HepG2 (cell line): Measurements from ENCODE around the gene EMILIN1. TPM values are rescaled to one million over a fixed set of nuclear protein-coding genes. Genes with fewer than 3 reads are reported as not detected.

ENCODE experiments used
- ATRX ChIP-seq: sonication (generic); formaldehyde crosslinking; IDR thresholded peaks from 2 replicates; pipeline ENCODE4 v1.4.0; 2020; ENCODE audit warnings: missing genetic modification reagents, borderline replicate concordance
- CCDC6 ChIP-seq: sonication (generic); formaldehyde crosslinking; IDR thresholded peaks from 2 replicates; pipeline ENCODE4 v1.8.1; 2022; ENCODE audit warnings: mild to moderate bottlenecking, missing genetic modification reagents, moderate library complexity
- FOXA3 ChIP-seq: IDR thresholded peaks from 2 replicates; pipeline ENCODE4 v1.6.1; 2016; ENCODE audit warnings: missing genetic modification reagents, missing compliant biosample characterization
- GLI4 ChIP-seq: sonication (generic); formaldehyde crosslinking; IDR thresholded peaks from 2 replicates; pipeline ENCODE4 v1.5.1; 2020; ENCODE audit warnings: missing genetic modification reagents, mild to moderate bottlenecking, moderate library complexity, borderline replicate concordance
- IRF2 ChIP-seq: IDR thresholded peaks from 2 replicates; pipeline ENCODE4 v1.6.1; 2018; ENCODE audit warnings: missing genetic modification reagents, missing compliant biosample characterization
- NR2C2 ChIP-seq: sonication (generic); formaldehyde crosslinking; IDR thresholded peaks from 2 replicates; pipeline ENCODE4 v1.4.0; 2020; ENCODE audit warnings: missing genetic modification reagents, mild to moderate bottlenecking, moderate library complexity, borderline replicate concordance
- YEATS2 ChIP-seq: sonication (generic); formaldehyde crosslinking; IDR thresholded peaks from 2 replicates; pipeline ENCODE4 v1.4.0; 2020; ENCODE audit warnings: missing genetic modification reagents, borderline replicate concordance
- ZBTB39 ChIP-seq: sonication (generic); formaldehyde crosslinking; IDR thresholded peaks from 2 replicates; pipeline ENCODE4 v1.5.0; 2020; ENCODE audit warnings: missing genetic modification reagents
- ZBTB44 ChIP-seq: sonication (generic); formaldehyde crosslinking; IDR thresholded peaks from 2 replicates; pipeline ENCODE4 v1.4.0; 2020; ENCODE audit warnings: missing genetic modification reagents
- ZBTB7B ChIP-seq: sonication (generic); formaldehyde crosslinking; IDR thresholded peaks from 2 replicates; pipeline ENCODE4 v1.4.0; 2020; ENCODE audit warnings: missing genetic modification reagents
- ZNF121 ChIP-seq: sonication (generic); formaldehyde crosslinking; IDR thresholded peaks from 2 replicates; pipeline ENCODE4 v1.5.0; 2020; ENCODE audit warnings: mild to moderate bottlenecking, missing genetic modification reagents
- ZNF253 ChIP-seq: sonication (generic); formaldehyde crosslinking; IDR thresholded peaks from 2 replicates; pipeline ENCODE4 v1.8.0; 2022; ENCODE audit warnings: mild to moderate bottlenecking, missing genetic modification reagents, borderline replicate concordance
- ZNF282 ChIP-seq: fragments of 450-650 bp; IDR thresholded peaks from 2 replicates; pipeline ENCODE4 v1.6.1; 2018; ENCODE audit not compliant: partially characterized antibody
- ZNF709 ChIP-seq: sonication (generic); formaldehyde crosslinking; IDR thresholded peaks from 2 replicates; pipeline ENCODE4 v1.5.0; 2020; ENCODE audit warnings: mild to moderate bottlenecking, missing genetic modification reagents
- ZNF850 ChIP-seq: sonication (generic); formaldehyde crosslinking; conservative IDR thresholded peaks from 2 replicates; pipeline ENCODE4 v1.9.0; 2021; ENCODE audit warnings: mild to moderate bottlenecking, missing genetic modification reagents
- ZXDC ChIP-seq: sonication (generic); formaldehyde crosslinking; IDR thresholded peaks from 2 replicates; pipeline ENCODE4 v1.5.0; 2020; ENCODE audit warnings: mild to moderate bottlenecking, missing genetic modification reagents
- ZZZ3 ChIP-seq: sonication (generic); formaldehyde crosslinking; IDR thresholded peaks from 2 replicates; pipeline ENCODE4 v1.4.0; 2020; ENCODE audit warnings: missing genetic modification reagents, mild to moderate bottlenecking, borderline replicate concordance
- polyA plus RNA-seq, 8 experiments: library from polyadenylated mRNA; depleted of rRNA in 3 of 8; stranded (reverse) in 7 of 8; unstranded in 1 of 8; fragments of >200 nt; fragmentation: Illumina TruSeq in 4 of 8; extraction: Trizol in 4 of 8; gene quantifications; 2 replicates each; pipeline versions ENCODE4 v1.2.1 to v1.2.3, GENCODE V29; 2011 to 2016; ENCODE audit warnings: low read depth in 4 of 8, missing spikeins in 1 of 8, mixed read lengths in 1 of 8; ENCODE audit not compliant: insufficient read depth in 1 of 8
- total RNA-seq, 5 experiments: library from RNA; depleted of rRNA; stranded (reverse); fragments of >200 nt; fragmentation: Illumina TruSeq; extraction: Trizol; gene quantifications; 2 replicates each; pipeline ENCODE4 v1.2.3, GENCODE V29; 2016; ENCODE audit warnings: low read depth in 1 of 5
- TF ChIP-seq, protein P1 (sequence below): sonication (generic); formaldehyde crosslinking; IDR thresholded peaks from 2 replicates; pipeline ENCODE4 v1.8.0; 2022; ENCODE audit warnings: missing genetic modification reagents, mild to moderate bottlenecking, borderline replicate concordance
- TF ChIP-seq, protein P2 (sequence below): sonication (generic); formaldehyde crosslinking; IDR thresholded peaks from 2 replicates; pipeline ENCODE4 v1.5.1; 2020; ENCODE audit warnings: mild to moderate bottlenecking, moderate library complexity, missing genetic modification reagents

EMILIN1 gene
- total and polyA plus RNA-seq, 2 of the 13 experiments (the other 11 are each of a cell fraction or from before 2014, with no cell fraction given): 8.1 to 9.7 TPM

DNA sequence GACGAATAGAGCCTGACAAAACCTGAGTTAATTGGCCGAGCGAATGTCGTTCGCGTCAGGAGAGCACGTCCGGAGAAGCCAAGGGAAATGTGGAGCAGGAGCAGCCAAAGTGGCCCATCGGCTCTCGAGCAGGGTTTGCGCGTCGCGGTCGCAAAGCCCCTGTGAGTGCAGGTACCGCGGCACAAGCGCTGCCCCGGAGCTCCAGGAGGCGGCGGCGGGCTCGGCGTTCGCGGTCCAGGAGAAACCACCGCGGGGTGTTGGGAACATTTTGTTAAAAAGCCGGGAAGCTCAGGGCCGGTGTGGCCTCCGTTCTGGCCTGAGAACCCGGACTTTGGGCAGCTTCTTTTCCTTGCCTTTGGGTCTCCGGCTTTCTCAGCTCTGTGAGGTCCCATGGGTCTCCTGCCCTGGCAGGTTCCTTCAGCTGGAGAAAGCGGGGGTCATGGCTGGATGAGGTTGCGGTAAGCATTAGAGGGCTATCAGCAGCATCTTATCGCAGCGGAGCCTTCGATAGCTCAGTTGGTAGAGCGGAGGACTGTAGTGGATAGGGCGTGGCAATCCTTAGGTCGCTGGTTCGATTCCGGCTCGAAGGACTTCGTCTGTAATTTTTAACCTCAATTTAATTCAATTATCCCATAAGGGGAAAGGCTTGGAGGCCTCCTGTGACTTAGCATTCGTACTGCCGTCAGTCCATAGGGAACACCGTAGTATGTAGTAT is 28.0 kb upstream of the EMILIN1 start (continued):
- TF ChIP-seq ZNF850 (CRISPR knock-in tag): no peak
- peak; percentile 26; the same call in 1 of the 2 replicates for TF ChIP-seq ZNF121 (CRISPR knock-in tag)
- 0 out of 2 replicates have a peak, but pooled peaks have one; percentile 76 for TF ChIP-seq ZBTB39
- no peak for TF ChIP-seq ZZZ3 (CRISPR knock-in tag)
- TF ChIP-seq, protein P1, sequence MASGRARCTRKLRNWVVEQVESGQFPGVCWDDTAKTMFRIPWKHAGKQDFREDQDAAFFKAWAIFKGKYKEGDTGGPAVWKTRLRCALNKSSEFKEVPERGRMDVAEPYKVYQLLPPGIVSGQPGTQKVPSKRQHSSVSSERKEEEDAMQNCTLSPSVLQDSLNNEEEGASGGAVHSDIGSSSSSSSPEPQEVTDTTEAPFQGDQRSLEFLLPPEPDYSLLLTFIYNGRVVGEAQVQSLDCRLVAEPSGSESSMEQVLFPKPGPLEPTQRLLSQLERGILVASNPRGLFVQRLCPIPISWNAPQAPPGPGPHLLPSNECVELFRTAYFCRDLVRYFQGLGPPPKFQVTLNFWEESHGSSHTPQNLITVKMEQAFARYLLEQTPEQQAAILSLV: peak; percentile 78; the same call in 1 of the 2 replicates
- TF ChIP-seq ZNF709 (CRISPR knock-in tag): no peak
- TF ChIP-seq NR2C2 (CRISPR knock-in tag): peak; percentile 11
- TF ChIP-seq GLI4 (CRISPR knock-in tag): no peak; the same call in none of the 2 replicates
- TF ChIP-seq IRF2 (CRISPR knock-in tag): peak; percentile 46
- peak; percentile 55 for TF ChIP-seq ZBTB7B
- peak; percentile 94 for TF ChIP-seq ZXDC (CRISPR knock-in tag)
- no peak for TF ChIP-seq ZNF253 (CRISPR knock-in tag)
- TF ChIP-seq ATRX (CRISPR knock-in tag): no peak
- TF ChIP-seq ZBTB44 (CRISPR knock-in tag): 0 out of 2 replicates have a peak, but pooled peaks have one; percentile 57
- 0 out of 2 replicates have a peak, but pooled peaks have one; percentile 11 for TF ChIP-seq FOXA3
- TF ChIP-seq, protein P2, sequence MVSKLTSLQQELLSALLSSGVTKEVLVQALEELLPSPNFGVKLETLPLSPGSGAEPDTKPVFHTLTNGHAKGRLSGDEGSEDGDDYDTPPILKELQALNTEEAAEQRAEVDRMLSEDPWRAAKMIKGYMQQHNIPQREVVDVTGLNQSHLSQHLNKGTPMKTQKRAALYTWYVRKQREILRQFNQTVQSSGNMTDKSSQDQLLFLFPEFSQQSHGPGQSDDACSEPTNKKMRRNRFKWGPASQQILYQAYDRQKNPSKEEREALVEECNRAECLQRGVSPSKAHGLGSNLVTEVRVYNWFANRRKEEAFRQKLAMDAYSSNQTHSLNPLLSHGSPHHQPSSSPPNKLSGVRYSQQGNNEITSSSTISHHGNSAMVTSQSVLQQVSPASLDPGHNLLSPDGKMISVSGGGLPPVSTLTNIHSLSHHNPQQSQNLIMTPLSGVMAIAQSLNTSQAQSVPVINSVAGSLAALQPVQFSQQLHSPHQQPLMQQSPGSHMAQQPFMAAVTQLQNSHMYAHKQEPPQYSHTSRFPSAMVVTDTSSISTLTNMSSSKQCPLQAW (CRISPR knock-in tag): peak; percentile 27; the same call in 1 of the 2 replicates
- no peak; the same call in 1 of the 2 replicates for TF ChIP-seq YEATS2 (CRISPR knock-in tag)
- peak; percentile 89; the same call in 1 of the 2 replicates for TF ChIP-seq CCDC6 (CRISPR knock-in tag)
- no peak for TF ChIP-seq ZNF282
